GM18498 (cell line): ENCODE measurements around the gene DISP3.

Source experiments
- ATAC-seq: cut with Tn5 transposase; IDR thresholded peaks from one replicate; pipeline ENCODE4 v1.9.1; 2021; ENCODE audit warnings: mild to moderate bottlenecking, moderate library complexity; ENCODE audit not compliant: unreplicated experiment

Gene DISP3

GRCh38 chr1:11486231-11487009 lies 7.5 kb downstream of the DISP3 start:
- ATAC-seq: no peak

- no peak for ATAC-seq
Measured at GRCh38 chr1:11487196-11487751, 8.3 kb downstream of the DISP3 start.

- no peak for ATAC-seq
Measured at GRCh38 chr1:11488201-11488770, 9.3 kb downstream of the DISP3 start.

- no peak for ATAC-seq
Measured at GRCh38 chr1:11488966-11489625, 10.1 kb downstream of the DISP3 start.

- ATAC-seq: no peak
Measured at GRCh38 chr1:11492235-11492634, 13.3 kb downstream of the DISP3 start.

GRCh38 chr1:11493972-11494655 lies 15.2 kb downstream of the DISP3 start:
- no peak for ATAC-seq

DNA sequence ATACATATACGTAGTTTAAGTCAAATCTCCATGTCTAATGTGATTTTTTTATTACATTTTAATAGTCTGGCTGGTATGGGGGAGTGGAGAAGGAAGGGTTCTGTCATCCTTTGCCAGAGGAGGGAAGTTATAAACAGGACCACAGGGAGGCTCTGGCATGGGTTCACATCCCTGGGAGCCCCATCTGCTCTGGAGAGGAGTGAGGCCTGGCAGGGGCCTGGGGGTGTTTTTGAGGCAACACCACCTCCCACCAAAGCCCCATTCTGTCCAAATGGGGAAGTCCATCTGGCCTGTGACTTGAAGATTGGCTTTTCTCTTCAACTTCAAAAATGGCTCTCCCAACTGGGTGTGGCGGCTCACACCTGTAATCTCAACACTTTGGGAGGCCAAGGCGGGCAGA lies 15.8 kb downstream of the DISP3 start:
- no peak for ATAC-seq

DNA sequence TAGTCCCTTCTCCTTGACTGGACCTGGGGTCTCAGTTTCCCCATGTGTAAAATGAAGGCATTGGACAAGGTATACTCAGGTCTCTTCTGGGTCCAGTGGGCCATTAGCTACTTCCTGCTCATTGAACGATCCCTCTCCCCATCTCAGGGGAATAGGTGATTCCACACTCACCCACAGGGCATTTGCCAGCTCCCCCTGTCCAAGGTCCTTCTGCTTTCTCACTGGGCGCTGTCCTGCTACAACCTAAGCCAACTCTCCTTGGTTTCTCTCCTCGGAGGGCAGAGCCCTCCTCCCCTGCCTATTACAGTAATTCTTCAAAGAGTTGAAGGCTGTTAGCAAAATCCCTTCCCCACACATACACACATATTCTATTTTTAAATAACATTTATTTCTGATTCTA lies 16.6 kb downstream of the DISP3 start:
- ATAC-seq: no peak

DNA sequence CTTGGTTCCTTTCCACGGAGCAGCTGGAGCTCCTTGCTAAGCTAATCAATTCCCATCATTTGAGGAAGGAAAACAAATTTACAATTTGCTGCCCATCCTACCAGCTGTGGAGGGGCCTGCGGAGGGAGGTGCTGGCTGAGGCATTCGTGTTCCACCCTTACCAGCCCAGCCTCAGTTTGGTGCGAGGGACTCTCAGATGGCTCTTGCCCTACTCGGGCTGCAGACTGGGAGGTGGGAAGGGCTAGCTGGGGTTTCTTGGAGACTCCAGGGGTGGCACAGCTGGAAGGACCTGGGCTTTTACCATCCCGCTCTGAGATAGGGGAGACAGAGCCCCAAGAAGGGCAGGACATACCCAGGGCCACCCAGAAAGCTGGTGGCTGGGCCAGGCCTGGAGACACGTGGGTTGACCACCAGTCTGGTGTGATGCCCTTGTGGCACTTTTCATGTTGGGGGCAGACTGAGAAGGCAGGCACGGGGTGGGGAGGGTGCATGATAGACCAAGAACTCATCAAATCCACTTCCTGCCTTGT lies 17.7 kb downstream of the DISP3 start:
- ATAC-seq: no peak

GRCh38 chr1:11498956-11499594 lies 20.1 kb downstream of the DISP3 start:
- no peak for ATAC-seq

DNA sequence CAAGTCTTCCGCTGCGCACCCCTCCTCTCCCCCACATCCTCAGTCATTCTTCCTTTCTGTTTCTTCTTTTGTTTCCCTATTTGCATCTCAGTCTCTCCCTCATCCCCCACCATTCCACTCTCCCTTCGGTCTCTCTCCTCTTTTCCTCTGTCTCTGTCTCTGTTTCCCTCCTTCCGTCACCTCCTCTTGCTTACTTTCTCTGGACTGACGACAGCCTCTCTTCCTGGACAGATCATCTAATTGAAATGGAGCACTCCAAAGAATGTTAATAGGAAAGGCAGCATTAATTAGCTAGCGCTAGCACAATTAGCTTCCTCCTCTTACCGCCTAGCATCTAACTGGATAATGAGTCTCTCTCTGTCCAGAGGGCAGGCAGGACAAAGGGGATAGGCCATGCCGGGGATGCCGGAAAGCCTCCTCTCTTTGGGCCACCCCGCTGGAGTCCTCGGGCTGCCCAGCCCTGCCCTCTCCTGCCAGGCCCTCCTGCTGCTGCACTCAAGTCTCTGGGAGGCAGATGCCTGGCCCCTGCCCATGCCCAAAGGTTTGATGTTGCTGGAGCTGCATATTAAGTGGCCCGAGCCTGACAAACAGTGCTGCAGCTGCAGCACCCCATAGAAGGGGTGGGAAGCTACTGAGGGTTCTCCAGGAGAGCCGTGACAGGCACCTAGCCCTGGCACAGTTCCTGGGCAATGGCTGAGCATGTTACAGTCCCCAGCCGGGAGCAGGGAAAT lies 20.8 kb downstream of the DISP3 start:
- ATAC-seq: no peak

- ATAC-seq: no peak
Measured at GRCh38 chr1:11500881-11501280, 21.9 kb downstream of the DISP3 start.

GRCh38 chr1:11501491-11501897 lies 22.5 kb downstream of the DISP3 start:
- no peak for ATAC-seq

DNA sequence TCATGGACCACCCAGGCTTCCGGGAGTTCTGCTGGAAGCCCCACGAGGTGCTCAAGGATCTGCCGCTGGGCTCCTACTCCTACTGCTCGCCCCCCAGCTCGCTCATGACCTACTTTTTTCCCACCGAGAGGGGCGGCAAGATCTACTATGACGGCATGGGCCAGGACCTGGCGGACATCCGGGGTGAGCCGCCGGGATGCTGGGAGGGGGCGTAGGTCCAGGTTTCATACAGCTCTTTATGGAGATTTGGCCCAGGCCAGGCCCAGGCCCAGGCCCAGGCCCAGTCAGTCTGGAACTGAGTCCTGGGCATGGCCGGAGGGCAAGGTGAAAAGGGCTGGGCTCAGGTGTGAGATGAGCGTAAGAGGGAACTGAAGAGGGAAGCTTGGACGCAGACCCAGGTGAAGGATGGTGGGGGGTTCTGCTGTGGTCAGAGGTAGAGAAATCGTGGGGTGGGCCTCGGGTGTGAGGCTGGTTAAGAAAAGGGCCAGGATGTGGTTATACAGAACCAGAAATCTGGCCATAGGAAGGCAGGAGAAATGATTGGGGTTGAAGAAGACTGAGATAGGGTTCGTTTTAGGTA lies 23.0 kb downstream of the DISP3 start:
- ATAC-seq: no peak

DNA sequence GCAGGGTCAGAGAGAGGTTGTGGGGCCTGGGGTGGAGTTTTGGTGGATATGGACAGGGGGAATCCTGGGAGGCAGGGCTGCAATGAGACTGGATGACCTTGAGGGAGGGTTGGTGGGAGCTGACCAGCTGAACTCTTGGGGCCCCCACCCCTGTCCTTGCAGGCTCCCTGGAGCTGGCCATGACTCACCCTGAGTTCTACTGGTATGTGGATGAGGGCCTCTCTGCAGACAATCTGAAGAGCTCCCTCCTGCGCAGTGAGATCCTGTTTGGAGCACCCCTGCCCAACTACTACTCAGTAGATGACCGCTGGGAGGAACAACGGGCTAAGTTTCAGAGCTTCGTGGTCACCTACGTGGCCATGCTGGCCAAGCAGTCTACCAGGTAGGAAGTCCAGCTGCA lies 23.6 kb downstream of the DISP3 start:
- ATAC-seq: no peak

GRCh38 chr1:11504599-11504998 lies 25.6 kb downstream of the DISP3 start:
- no peak for ATAC-seq

DNA sequence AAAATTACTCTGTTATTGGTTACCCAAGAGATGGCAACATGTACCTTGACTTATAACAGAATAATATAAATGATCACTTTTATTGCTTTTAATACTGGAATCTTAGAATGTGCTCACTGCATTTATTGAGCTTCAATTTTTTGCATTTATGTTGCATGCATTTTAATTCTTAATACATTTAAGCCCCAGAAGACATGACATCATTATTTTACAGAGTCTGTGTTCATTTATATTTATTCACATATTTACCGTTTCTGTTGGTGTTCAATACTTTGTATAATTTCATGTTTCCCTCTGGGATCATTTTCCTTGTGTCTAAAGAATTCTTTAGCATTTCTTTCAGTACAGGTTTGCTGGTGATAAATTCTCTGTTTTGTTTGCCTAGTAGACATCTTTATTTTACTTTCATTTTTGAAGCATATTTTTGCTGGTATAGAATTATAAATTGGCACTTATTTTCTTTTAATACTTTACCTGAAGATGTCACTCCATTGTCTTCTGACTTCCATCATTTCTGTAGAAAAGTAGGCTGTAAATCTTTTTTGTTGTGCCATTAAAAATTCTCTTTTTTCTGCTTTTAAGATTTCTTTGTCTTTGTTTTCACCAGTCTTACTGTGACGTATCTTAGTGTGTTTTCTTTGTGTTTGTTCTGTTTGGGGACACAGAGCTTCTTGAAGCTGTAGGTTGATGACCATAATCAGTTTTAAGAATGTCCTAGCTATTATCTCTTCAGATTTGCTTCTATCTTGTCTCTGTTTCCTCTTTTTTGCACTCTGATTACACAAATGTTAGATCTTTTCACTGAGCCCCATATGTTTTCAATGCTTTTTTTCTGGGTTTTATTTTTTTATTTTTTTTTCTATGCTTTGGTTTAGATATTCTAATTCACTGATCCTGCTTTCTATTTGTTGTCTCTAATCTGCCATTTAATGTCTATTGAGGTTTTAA lies 26.9 kb downstream of the DISP3 start:
- ATAC-seq: no peak

DNA sequence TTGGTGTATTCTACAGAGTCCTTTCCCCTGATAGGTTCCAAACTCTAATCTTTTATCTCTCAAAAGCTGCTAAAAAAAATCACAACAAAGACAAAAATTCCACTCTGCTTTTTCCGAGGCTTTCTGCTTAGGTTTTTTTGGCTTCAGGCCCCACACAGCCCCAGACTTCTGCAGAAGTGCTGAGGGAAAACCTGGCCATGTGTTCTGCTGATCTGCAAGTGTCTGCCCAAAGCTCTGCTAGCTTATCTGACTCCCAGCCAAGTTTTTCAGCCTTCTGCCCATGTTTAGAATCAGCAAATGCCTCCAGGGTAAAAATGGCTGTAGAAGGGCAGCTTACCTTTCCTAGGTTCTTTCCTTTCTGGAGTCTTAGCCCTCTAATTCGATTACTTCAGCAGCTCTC lies 28.4 kb downstream of the DISP3 start:
- ATAC-seq: no peak
